ENCODE data around the gene RAB11A.
"Not testable (repeated sequence)": the region's sequence is repeated elsewhere in the genome, so short reads cannot be mapped to it uniquely, and the experiment has no call there.

Gene RAB11A

DNA sequence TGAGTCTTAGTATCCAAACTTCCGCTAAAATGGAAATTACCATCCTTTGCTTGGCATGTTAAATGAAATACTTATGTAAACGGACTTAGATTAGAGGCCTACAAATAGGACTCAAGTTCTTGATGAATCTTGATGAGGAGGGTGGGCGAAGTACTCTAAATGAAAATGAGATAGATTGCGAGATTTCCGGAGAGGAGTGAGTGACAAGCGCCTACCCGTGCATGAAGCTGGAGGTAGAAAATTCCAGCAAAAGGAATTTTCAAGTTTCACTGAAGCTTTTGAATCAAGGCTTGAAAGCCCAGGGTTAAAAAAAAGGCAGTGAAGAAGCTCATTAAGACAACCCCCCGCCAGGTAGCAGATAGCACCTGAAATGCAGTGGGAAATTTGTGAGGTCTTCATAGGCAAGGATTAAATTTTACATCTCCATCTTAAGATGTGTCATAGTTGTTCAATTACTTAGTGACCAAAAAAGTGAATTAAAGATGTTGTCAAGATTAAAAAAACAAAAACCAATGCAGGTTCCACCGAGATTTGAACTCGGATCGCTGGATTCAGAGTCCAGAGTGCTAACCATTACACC lies 655 bp upstream of the RAB11A start:
- Histone ChIP-seq H3K4me1 (ENCODE audit: control insufficient read depth in 1 of 2, insufficient read depth in 2 of 2, low read length in 2 of 2) (peaks cover 6 to 9% of the 10 kb centered on the region in 2 donors), H3K4me3 (ENCODE audit: low read depth in 1 of 2, low read length in 2 of 2) (peak overlapping the region; percentile 99 to 100), H3K27ac (ENCODE audit: low read depth, low read length) (no peak overlapping the region), H3K9me3 (ENCODE audit: control insufficient read depth in 1 of 2, low read length in 2 of 2) (no peaks in the 10 kb centered on the region), H3K27me3 (ENCODE audit: control insufficient read depth in 1 of 2, insufficient read depth in 2 of 2, low read length in 2 of 2) (no peaks in the 10 kb centered on the region), H3K36me3 (ENCODE audit: control insufficient read depth in 1 of 2, insufficient read depth in 2 of 2, low read length in 2 of 2) (no peaks in the 10 kb centered on the region), H3K9ac (ENCODE audit: low read depth in 1 of 2, low read length in 2 of 2) (peak overlapping the region; percentile 99 to 100)

DNA sequence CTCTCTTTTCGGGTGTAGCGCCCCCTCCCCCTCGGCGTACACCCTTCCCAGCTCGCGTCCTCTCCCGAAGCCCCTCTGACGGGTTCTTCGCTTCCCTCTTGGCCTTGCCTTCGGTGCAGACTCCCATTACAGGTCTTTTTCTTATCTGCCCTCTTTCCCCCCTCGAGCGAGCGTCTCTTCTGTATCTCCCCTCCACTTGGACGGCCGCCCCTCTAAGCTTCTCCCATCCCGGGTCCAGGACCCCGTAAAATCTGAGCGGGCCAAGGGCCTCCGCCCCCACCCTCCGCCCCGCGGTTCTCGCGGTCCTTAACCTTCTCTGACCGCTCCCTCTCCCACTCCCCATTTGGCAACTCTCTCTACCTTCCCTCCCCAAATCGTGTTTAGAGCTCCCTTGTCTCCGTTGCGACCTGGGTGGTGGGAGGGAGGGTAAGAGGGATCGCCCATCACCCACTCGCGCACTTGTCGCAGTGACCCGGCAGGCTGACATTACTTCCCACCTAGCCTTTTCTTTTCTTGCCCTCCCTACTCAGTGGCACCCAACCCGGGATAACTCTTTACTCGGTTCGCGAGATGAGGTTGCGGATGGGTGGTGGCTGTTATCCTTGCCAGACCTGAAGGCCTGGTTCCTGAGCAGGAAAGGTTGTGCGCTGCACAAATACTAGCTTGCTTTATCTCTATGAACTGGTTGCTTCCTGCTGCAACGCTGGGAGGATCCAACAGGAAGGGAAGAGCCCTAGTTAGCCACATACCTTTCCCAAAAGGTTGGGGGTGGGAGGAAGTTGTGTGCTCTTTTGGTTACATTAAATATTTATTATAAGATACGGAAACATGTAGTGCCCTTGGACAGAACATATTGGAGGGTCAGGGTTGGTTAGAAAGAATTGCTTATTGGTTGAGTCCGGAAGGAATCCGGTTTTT lies 922 bp downstream of the RAB11A start:
- Histone ChIP-seq H3K27me3 (ENCODE audit: control insufficient read depth in 1 of 2, insufficient read depth in 2 of 2, low read length in 2 of 2) (no peaks in the 10 kb centered on the region), H3K36me3 (ENCODE audit: control insufficient read depth in 1 of 2, insufficient read depth in 2 of 2, low read length in 2 of 2) (peaks cover 0 to 7% of the 10 kb centered on the region in 2 donors), H3K9ac (ENCODE audit: low read depth in 1 of 2, low read length in 2 of 2) (peak overlapping the region; percentile 99 to 100), H3K4me3 (ENCODE audit: low read depth in 1 of 2, low read length in 2 of 2) (peak overlapping the region; percentile 99 to 100), H3K4me1 (ENCODE audit: control insufficient read depth in 1 of 2, insufficient read depth in 2 of 2, low read length in 2 of 2) (peaks cover 6 to 9% of the 10 kb centered on the region in 2 donors), H3K27ac (ENCODE audit: low read depth, low read length) (peak overlapping the region; percentile 96), H3K9me3 (ENCODE audit: control insufficient read depth in 1 of 2, low read length in 2 of 2) (no peaks in the 10 kb centered on the region)

DNA sequence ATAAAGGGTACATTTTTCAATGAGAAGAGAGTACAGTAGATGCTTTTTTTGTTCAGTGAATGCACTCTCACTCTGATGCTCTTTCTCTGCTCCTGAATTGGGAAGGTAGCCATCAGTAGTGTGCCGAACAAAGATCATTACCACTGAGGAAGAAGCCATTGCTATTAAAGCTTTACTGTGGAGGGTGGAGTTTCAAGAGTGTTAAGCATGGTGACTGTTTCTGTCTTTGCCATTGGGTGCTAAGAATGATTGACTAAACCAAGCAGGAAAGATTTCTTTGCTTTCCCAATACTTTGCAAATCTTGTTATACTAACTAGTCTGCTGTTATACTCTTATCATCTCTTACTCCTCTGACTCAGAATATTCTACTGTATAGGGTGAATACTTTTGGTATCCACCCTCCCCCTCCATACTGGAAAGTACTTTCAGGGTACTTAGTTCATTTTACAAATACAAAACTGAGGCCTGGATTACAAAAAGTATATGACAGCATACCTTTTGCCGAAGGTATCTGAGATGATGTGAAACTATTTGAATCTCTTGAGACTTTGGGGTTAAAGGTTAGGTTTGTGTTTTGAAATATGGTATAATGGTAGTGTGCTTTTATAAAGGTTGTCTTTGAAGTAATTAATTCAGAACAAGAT lies 1.7 kb downstream of the RAB11A start:
- H3K9me3 ChIP-seq (ENCODE audit: control insufficient read depth in 1 of 2, low read length in 2 of 2) = no peaks in the 10 kb centered on the region
- peak overlapping the region; percentile 24 for H3K27ac ChIP-seq (ENCODE audit: low read depth, low read length)
- H3K4me3 ChIP-seq (ENCODE audit: low read depth in 1 of 2, low read length in 2 of 2) = peak overlapping the region; percentile 99 to 100
- peak overlapping the region; percentile 99 to 100 for H3K9ac ChIP-seq (ENCODE audit: low read depth in 1 of 2, low read length in 2 of 2)
- H3K27me3 ChIP-seq (ENCODE audit: control insufficient read depth in 1 of 2, insufficient read depth in 2 of 2, low read length in 2 of 2) = no peaks in the 10 kb centered on the region
- H3K4me1 ChIP-seq (ENCODE audit: control insufficient read depth in 1 of 2, insufficient read depth in 2 of 2, low read length in 2 of 2) = peaks cover 6 to 13% of the 10 kb centered on the region in 2 donors
- H3K36me3 ChIP-seq (ENCODE audit: control insufficient read depth in 1 of 2, insufficient read depth in 2 of 2, low read length in 2 of 2) = peaks cover 0 to 8% of the 10 kb centered on the region in 2 donors

DNA sequence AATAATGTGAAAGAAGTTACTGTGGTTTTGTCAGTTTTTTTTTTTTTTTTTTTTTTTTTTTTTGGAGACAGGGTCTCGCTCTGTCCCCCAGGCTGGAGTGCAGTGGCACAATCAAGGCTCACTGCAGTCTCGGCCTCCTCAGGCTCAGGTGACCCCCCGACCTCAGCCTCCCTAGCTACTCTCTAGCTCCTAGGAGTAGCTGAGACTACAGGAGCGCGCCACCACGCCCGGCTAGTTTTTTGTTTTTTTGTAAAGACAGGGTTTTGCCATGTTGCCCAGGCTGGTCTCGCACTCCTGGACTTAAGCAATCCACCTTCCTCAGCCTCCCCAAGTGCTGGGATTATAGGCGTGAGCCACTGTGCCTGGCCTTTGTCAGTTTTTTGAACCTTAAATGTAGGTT lies 2.6 kb downstream of the RAB11A start:
- not testable (repeated sequence) for H3K27me3 ChIP-seq (ENCODE audit: control insufficient read depth in 1 of 2, insufficient read depth in 2 of 2, low read length in 2 of 2); H3K9ac ChIP-seq (ENCODE audit: low read depth in 1 of 2, low read length in 2 of 2); H3K4me3 ChIP-seq (ENCODE audit: low read depth in 1 of 2, low read length in 2 of 2); H3K9me3 ChIP-seq (ENCODE audit: control insufficient read depth in 1 of 2, low read length in 2 of 2); H3K27ac ChIP-seq (ENCODE audit: low read depth, low read length)
- Histone ChIP-seq H3K36me3 (ENCODE audit: control insufficient read depth in 1 of 2, insufficient read depth in 2 of 2, low read length in 2 of 2) (peaks cover 0 to 11% of the 10 kb centered on the region in 2 donors), H3K4me1 (ENCODE audit: control insufficient read depth in 1 of 2, insufficient read depth in 2 of 2, low read length in 2 of 2) (peaks cover 6 to 13% of the 10 kb centered on the region in 2 donors)

DNA sequence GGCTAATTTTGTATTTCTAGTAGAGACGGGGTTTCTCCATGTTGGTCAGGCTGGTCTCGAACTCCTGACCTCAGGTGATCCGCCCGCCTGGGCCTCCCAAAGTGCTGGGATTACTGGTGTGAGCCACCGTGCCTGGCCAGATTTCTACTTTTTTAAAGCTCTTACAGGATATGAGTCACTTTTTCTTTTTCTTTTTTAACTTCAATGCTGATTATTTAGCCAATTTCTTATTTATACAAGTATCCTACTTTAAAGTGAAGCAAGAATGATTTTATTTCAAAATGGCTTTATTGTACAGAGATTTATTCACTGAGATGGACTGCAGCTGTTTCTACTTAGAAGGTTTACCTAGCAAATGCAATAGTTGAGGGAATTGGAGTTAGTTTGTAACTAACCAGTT lies 3.3 kb downstream of the RAB11A start:
- H3K36me3 ChIP-seq (ENCODE audit: control insufficient read depth in 1 of 2, insufficient read depth in 2 of 2, low read length in 2 of 2) = peaks cover under 1 to 18% of the 10 kb centered on the region in 2 donors
- not testable (repeated sequence) for H3K9me3 ChIP-seq (ENCODE audit: control insufficient read depth in 1 of 2, low read length in 2 of 2); H3K27ac ChIP-seq (ENCODE audit: low read depth, low read length); H3K27me3 ChIP-seq (ENCODE audit: control insufficient read depth in 1 of 2, insufficient read depth in 2 of 2, low read length in 2 of 2); H3K9ac ChIP-seq (ENCODE audit: low read depth in 1 of 2, low read length in 2 of 2); H3K4me3 ChIP-seq (ENCODE audit: low read depth in 1 of 2, low read length in 2 of 2)
- H3K4me1 ChIP-seq (ENCODE audit: control insufficient read depth in 1 of 2, insufficient read depth in 2 of 2, low read length in 2 of 2) = peaks cover 6 to 13% of the 10 kb centered on the region in 2 donors

DNA sequence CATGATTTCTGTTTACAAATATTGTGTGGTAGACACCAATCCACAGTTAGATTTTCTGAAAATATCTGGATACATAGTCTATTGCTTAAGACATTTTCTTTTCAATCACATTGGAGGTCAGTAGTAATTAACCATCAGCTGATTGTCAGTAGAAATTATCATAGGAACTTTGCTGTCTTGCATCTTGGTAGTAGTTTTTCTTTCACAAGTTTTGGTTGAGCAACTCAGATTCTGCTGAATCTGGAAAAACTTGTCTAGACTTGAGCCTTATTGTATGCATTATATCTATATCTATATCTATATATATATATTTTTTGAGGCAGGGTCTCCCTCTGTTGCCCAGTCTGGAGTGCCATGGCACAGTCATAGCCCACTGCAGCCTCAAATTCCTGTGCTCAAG lies 4.0 kb downstream of the RAB11A start:
- Histone ChIP-seq H3K27me3 (ENCODE audit: control insufficient read depth in 1 of 2, insufficient read depth in 2 of 2, low read length in 2 of 2) (no peaks in the 10 kb centered on the region), H3K9me3 (ENCODE audit: control insufficient read depth in 1 of 2, low read length in 2 of 2) (no peaks in the 10 kb centered on the region), H3K9ac (ENCODE audit: low read depth in 1 of 2, low read length in 2 of 2) (no peak overlapping the region), H3K36me3 (ENCODE audit: control insufficient read depth in 1 of 2, insufficient read depth in 2 of 2, low read length in 2 of 2) (peaks cover 6 to 25% of the 10 kb centered on the region in 2 donors), H3K4me1 (ENCODE audit: control insufficient read depth in 1 of 2, insufficient read depth in 2 of 2, low read length in 2 of 2) (peaks cover 6 to 13% of the 10 kb centered on the region in 2 donors), H3K4me3 (ENCODE audit: low read depth in 1 of 2, low read length in 2 of 2) (no peak overlapping the region), H3K27ac (ENCODE audit: low read depth, low read length) (no peak overlapping the region)

DNA sequence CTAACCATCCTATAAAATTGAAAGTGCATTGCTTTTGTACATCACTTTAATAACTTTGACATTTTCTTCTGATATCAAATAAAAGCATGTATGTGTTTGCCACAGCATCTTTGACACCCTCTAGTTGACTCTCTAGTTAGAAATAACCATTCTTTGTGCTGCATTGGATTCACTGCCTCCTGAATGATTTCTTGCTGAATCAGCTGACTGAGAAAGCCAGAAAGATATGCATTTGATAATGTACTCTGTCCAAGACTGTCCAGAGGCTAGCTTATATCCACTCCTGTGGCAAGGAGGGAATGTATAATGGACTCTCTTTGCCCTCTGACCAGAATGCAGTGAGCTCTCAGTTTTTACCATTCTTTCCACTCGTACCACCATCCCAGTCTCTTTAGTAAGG lies 6.2 kb downstream of the RAB11A start:
- Histone ChIP-seq H3K9me3 (ENCODE audit: control insufficient read depth in 1 of 2, low read length in 2 of 2) (no peaks in the 10 kb centered on the region), H3K27me3 (ENCODE audit: control insufficient read depth in 1 of 2, insufficient read depth in 2 of 2, low read length in 2 of 2) (no peaks in the 10 kb centered on the region), H3K27ac (ENCODE audit: low read depth, low read length) (no peak overlapping the region), H3K4me1 (ENCODE audit: control insufficient read depth in 1 of 2, insufficient read depth in 2 of 2, low read length in 2 of 2) (peaks cover 6 to 13% of the 10 kb centered on the region in 2 donors), H3K9ac (ENCODE audit: low read depth in 1 of 2, low read length in 2 of 2) (no peak overlapping the region), H3K4me3 (ENCODE audit: low read depth in 1 of 2, low read length in 2 of 2) (no peak overlapping the region), H3K36me3 (ENCODE audit: control insufficient read depth in 1 of 2, insufficient read depth in 2 of 2, low read length in 2 of 2) (peaks cover 6 to 44% of the 10 kb centered on the region in 2 donors)

DNA sequence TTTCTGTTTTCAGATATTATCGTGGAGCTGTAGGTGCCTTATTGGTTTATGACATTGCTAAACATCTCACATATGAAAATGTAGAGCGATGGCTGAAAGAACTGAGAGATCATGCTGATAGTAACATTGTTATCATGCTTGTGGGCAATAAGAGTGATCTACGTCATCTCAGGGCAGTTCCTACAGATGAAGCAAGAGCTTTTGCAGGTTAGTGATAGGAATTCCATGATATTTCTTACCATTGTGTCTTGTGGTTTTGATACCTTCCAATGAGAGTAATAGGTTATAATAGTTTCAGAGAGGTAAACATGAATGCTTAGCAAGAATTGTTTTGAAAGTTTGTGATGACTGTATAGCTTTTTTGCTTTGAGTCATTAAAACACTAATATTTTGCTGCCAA lies 8.5 kb downstream of the RAB11A start:
- H3K27me3 ChIP-seq (ENCODE audit: control insufficient read depth in 1 of 2, insufficient read depth in 2 of 2, low read length in 2 of 2) = no peaks in the 10 kb centered on the region
- H3K9me3 ChIP-seq (ENCODE audit: control insufficient read depth in 1 of 2, low read length in 2 of 2) = no peaks in the 10 kb centered on the region
- H3K36me3 ChIP-seq (ENCODE audit: control insufficient read depth in 1 of 2, insufficient read depth in 2 of 2, low read length in 2 of 2) = peaks cover 6 to 52% of the 10 kb centered on the region in 2 donors
- H3K4me1 ChIP-seq (ENCODE audit: control insufficient read depth in 1 of 2, insufficient read depth in 2 of 2, low read length in 2 of 2) = peaks cover 0 to 4% of the 10 kb centered on the region in 2 donors
- no peak overlapping the region for H3K27ac ChIP-seq (ENCODE audit: low read depth, low read length)
- H3K9ac ChIP-seq (ENCODE audit: low read depth in 1 of 2, low read length in 2 of 2) = no peak overlapping the region
- no peak overlapping the region for H3K4me3 ChIP-seq (ENCODE audit: low read depth in 1 of 2, low read length in 2 of 2)

DNA sequence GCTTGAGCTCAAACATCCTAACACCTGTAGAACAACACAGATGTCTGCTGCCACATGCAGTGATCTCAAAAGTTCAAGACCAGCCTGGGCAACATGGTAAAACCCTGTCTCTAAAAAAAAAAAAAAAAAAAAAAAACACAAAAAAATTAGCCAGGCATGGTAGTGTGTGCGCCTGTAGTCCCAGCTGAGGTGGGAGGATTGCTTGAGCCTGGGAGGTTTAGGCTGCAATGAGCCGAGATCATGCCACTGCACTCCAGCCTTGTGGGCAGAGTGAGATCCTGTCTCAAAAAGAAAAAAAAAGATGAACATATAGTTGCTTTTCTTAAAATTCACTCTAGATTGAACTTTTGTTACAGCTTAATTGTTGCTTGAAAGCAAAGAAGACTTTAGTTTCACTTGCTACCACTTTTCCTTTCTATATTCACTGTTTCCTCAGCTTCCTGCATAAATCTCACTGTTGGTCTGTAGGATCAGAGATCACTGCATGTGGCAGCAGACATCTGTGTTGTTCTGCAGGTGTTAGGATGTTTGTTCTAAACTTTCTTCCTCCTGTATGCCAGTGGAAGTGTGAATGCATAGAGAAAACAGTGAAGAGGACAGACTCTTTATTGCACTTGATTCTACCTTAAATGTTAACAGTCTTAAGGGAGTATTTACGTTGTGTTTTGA lies 12.6 kb downstream of the RAB11A start:
- Histone ChIP-seq H3K4me3 (ENCODE audit: low read depth in 1 of 2, low read length in 2 of 2) (no peak overlapping the region), H3K9ac (ENCODE audit: low read depth in 1 of 2, low read length in 2 of 2) (no peak overlapping the region), H3K4me1 (ENCODE audit: control insufficient read depth in 1 of 2, insufficient read depth in 2 of 2, low read length in 2 of 2) (peaks cover 0 to 7% of the 10 kb centered on the region in 2 donors), H3K9me3 (ENCODE audit: control insufficient read depth in 1 of 2, low read length in 2 of 2) (no peaks in the 10 kb centered on the region), H3K27ac (ENCODE audit: low read depth, low read length) (no peak overlapping the region), H3K36me3 (ENCODE audit: control insufficient read depth in 1 of 2, insufficient read depth in 2 of 2, low read length in 2 of 2) (peaks cover 13 to 59% of the 10 kb centered on the region in 2 donors), H3K27me3 (ENCODE audit: control insufficient read depth in 1 of 2, insufficient read depth in 2 of 2, low read length in 2 of 2) (no peaks in the 10 kb centered on the region)

All from duodenal mucosa (tissue), 2 donors.